Gastroesophageal sphincter (tissue), 3 donors: ENCODE data around the gene MN1.

Experiments
- CTCF ChIP-seq, 4 experiments: fragments of 200-600 bp in 2 of 4; fragments of 450-650 bp in 2 of 4; sonication (generic) in 1 of 4; IDR thresholded peaks; one replicate each; pipeline ENCODE4 v1.5.1; 2017 to 2019; ENCODE audit warnings: antibody characterized with exemption in 4 of 4, mild to moderate bottlenecking in 2 of 4, moderate library complexity in 2 of 4
- EP300 ChIP-seq: sonication (generic); formaldehyde crosslinking; IDR thresholded peaks from one replicate; pipeline ENCODE4 v1.6.1; 2017; ENCODE audit warnings: antibody characterized with exemption, mild to moderate bottlenecking
- POLR2A ChIP-seq, 2 donors: fragments of 450-650 bp; IDR thresholded peaks; one replicate each; pipeline ENCODE4 v1.6.1; 2017; ENCODE audit warnings: antibody characterized with exemption in 2 of 2, mild to moderate bottlenecking in 2 of 2, moderate library complexity in 1 of 2
- POLR2AphosphoS5 ChIP-seq: sonication (generic); formaldehyde crosslinking; IDR thresholded peaks from one replicate; pipeline ENCODE4 v1.6.1; 2017; ENCODE audit warnings: antibody characterized with exemption

- no peak for TF ChIP-seq CTCF (IDR thresholded peaks at IDR 0.05)
- no peak for TF ChIP-seq POLR2AphosphoS5
- TF ChIP-seq EP300, result no peak
- no peak for TF ChIP-seq POLR2A (IDR thresholded peaks at IDR 0.05)
Observed at GRCh38 chr22:27705408-27706080, 96.0 kb downstream of the MN1 start.
